MCF 10A (cell line): Measurements from ENCODE around the gene MPP1. TPM values are rescaled to one million over a fixed set of nuclear protein-coding genes. Genes with fewer than 3 reads are reported as not detected.

ENCODE experiments used
- BruUV-seq: library from RNA; stranded (reverse); fragments of 400-500 nt; replicated peaks from 2 replicates; lab custom pipeline; 2021; lab: Mats Ljungman, UMichigan
- CTCF ChIA-PET: fragments of 300-600 bp; sonication (Branson Sonifier 250); formaldehyde crosslinking; extraction: SDS; loops from one replicate; lab custom pipeline; 2021; ENCODE audit warnings: antibody characterized with exemption, inconsistent platforms; lab: Yijun Ruan, JAX
- POLR2A ChIA-PET: fragments of 300-600, 350-650 bp; sonication (Branson Sonifier 250); formaldehyde crosslinking; extraction: SDS; loops from one replicate; lab custom pipeline; 2020; ENCODE audit warnings: antibody characterized with exemption, inconsistent platforms; lab: Yijun Ruan, JAX
- DNase-seq: peaks from one replicate; pipeline ENCODE4 v3.0.0-alpha.2; 2018; ENCODE audit not compliant: unreplicated experiment
- H3K27ac Mint-ChIP-seq: one replicate; pipeline ENCODE4 v1.8.0; 2022; ENCODE audit warnings: mild to moderate bottlenecking, low read depth, mixed read lengths; ENCODE audit not compliant: unreplicated experiment
- H3K27me3 Mint-ChIP-seq: one replicate; pipeline ENCODE4 v1.8.0; 2022; ENCODE audit warnings: mixed read lengths; ENCODE audit not compliant: insufficient read depth, unreplicated experiment
- H3K36me3 Mint-ChIP-seq: one replicate; pipeline ENCODE4 v1.8.0; 2022; ENCODE audit warnings: mild to moderate bottlenecking, moderate library complexity, mixed read lengths; ENCODE audit not compliant: insufficient read depth, unreplicated experiment
- H3K4me1 Mint-ChIP-seq: one replicate; pipeline ENCODE4 v1.8.0; 2022; ENCODE audit warnings: mixed read lengths; ENCODE audit not compliant: insufficient read depth, unreplicated experiment
- H3K4me3 Mint-ChIP-seq: one replicate; pipeline ENCODE4 v1.8.0; 2022; ENCODE audit warnings: mild to moderate bottlenecking, moderate library complexity, mixed read lengths; ENCODE audit not compliant: unreplicated experiment
- H3K9me3 Mint-ChIP-seq: one replicate; pipeline ENCODE4 v1.8.0; 2022; ENCODE audit warnings: mixed read lengths; ENCODE audit not compliant: unreplicated experiment
- CTCF ChIP-seq: fragments of 200-600 bp; IDR thresholded peaks from one replicate; pipeline ENCODE4 v1.8.0; 2022; ENCODE audit warnings: antibody characterized with exemption, mild to moderate bottlenecking; ENCODE audit not compliant: unreplicated experiment
- intact Hi-C: fragments of 100-400 bp; cut with micrococcal nuclease; formaldehyde crosslinking; loops from 2 replicates; pipeline ENCODE4 v1.14.1; 2022
- total RNA-seq: library from RNA; stranded (reverse); gene quantifications from 2 replicates; pipeline ENCODE4 v1.2.3, GENCODE V29; 2022

The MPP1 gene
- total RNA-seq, 1 experiment from 2014 or later = 11.8 TPM

GRCh38 chrX:154732421-154733065 is 72.7 kb downstream of the MPP1 start:
- intact Hi-C loops = no loop called here
- no peaks in the 10 kb centered on the region for H3K27me3 Mint-ChIP-seq
- H3K36me3 Mint-ChIP-seq = no peaks in the 10 kb centered on the region
- no peaks in the 10 kb centered on the region for H3K9me3 Mint-ChIP-seq
- peak; percentile 85 for DNase-seq
- BruUV-seq = no TSS peak
- ChIA-PET POLR2A (interaction anchor here (1.3 to 5.8 kb wide), 4 partner anchors 13 to 132 kb away, joined by 3 to 37 read pairs (median 20); partner anchors contain the start of gene GAB3), CTCF (interaction anchor here (0.9 to 6.1 kb wide), 3 partner anchors 14 to 19 kb away, joined by 3 to 62 read pairs (median 35); no protein-coding TSS in a partner anchor)
- H3K27ac Mint-ChIP-seq = peak overlapping the region; percentile 77
- no peak overlapping the region for H3K4me3 Mint-ChIP-seq
- H3K4me1 Mint-ChIP-seq = peaks cover 92% of the 10 kb centered on the region
- TF ChIP-seq CTCF = no peak

- POLR2A ChIA-PET = interaction anchor here (1.2 to 5.8 kb wide), 5 partner anchors 12 to 132 kb away, joined by 3 to 37 read pairs (median 3); partner anchors contain the start of gene GAB3
- no peak for TF ChIP-seq CTCF
- DNase-seq = no peak
- CTCF ChIA-PET = interaction anchor here (0.9 to 6.1 kb wide), 3 partner anchors 14 to 19 kb away, joined by 3 to 62 read pairs (median 35); no protein-coding TSS in a partner anchor
- H3K27me3 Mint-ChIP-seq = no peaks in the 10 kb centered on the region
- intact Hi-C loops = no loop called here
- H3K9me3 Mint-ChIP-seq = no peaks in the 10 kb centered on the region
- H3K27ac Mint-ChIP-seq = peak overlapping the region; percentile 77
- BruUV-seq = no TSS peak
- H3K4me1 Mint-ChIP-seq = peaks cover 90% of the 10 kb centered on the region
- no peak overlapping the region for H3K4me3 Mint-ChIP-seq
- no peaks in the 10 kb centered on the region for H3K36me3 Mint-ChIP-seq
These were observed 73.4 kb downstream of the MPP1 start for GRCh38 chrX:154731881-154732280.

- no peak for TF ChIP-seq CTCF
- no peaks in the 10 kb centered on the region for H3K27me3 Mint-ChIP-seq
- intact Hi-C loops = no loop called here
- H3K27ac Mint-ChIP-seq = peak overlapping the region; percentile 75
- H3K4me1 Mint-ChIP-seq = peaks cover 91% of the 10 kb centered on the region
- POLR2A ChIA-PET = interaction anchor here (0.8 to 5.8 kb wide), 4 partner anchors 11 to 30 kb away, joined by 3 to 37 read pairs (median 20); partner anchors contain the start of gene GAB3
- H3K4me3 Mint-ChIP-seq = peak overlapping the region; percentile 39
- no peaks in the 10 kb centered on the region for H3K9me3 Mint-ChIP-seq
- no peaks in the 10 kb centered on the region for H3K36me3 Mint-ChIP-seq
- CTCF ChIA-PET = interaction anchor here (0.5 to 6.1 kb wide), 5 partner anchors 13 to 187 kb away, joined by 3 to 62 read pairs (median 5); no protein-coding TSS in a partner anchor
- BruUV-seq = no TSS peak
- no peak for DNase-seq
These were observed 74.1 kb downstream of the MPP1 start for GRCh38 chrX:154731184-154731583.

GRCh38 chrX:154730253-154730891 is 74.9 kb downstream of the MPP1 start:
- ChIA-PET CTCF (interaction anchor here (0.5 to 6.1 kb wide), 6 partner anchors 12 to 187 kb away, joined by 3 to 62 read pairs (median 4); no protein-coding TSS in a partner anchor), POLR2A (interaction anchor here (0.6 to 5.8 kb wide), 12 partner anchors 11 to 134 kb away, joined by 3 to 37 read pairs (median 3); partner anchors contain the start of gene GAB3)
- no TSS peak for BruUV-seq
- peak; percentile 93 for DNase-seq
- Mint-ChIP-seq H3K9me3 (no peaks in the 10 kb centered on the region), H3K27me3 (no peaks in the 10 kb centered on the region), H3K27ac (peak overlapping the region; percentile 75), H3K4me1 (peaks cover 91% of the 10 kb centered on the region), H3K4me3 (peak overlapping the region; percentile 39), H3K36me3 (no peaks in the 10 kb centered on the region)
- no peak for TF ChIP-seq CTCF
- intact Hi-C loops = no loop called here
